SK-N-SH treated with all-trans-retinoic acid at 6 μM for 48 hours (cell line): ENCODE results near the gene MMP17.

ENCODE experiments used
- ARNTL ChIP-seq: fragments of 450-650 bp; formaldehyde crosslinking; IDR thresholded peaks from 2 replicates; pipeline ENCODE4 v1.5.0; 2020; ENCODE audit warnings: low read depth, mild to moderate bottlenecking, moderate library complexity, borderline replicate concordance
- ZNF70 ChIP-seq: fragments of 450-650 bp; formaldehyde crosslinking; IDR thresholded peaks from 2 replicates; pipeline ENCODE4 v1.5.0; 2020; ENCODE audit warnings: mild to moderate bottlenecking, moderate library complexity

GRCh38 chr12:131833288-131833895 is 5.2 kb downstream of the MMP17 start:
- TF ChIP-seq ARNTL: no peak
- TF ChIP-seq ZNF70: no peak
